Posterior cingulate gyrus (tissue), 11 donors: ENCODE measurements around the gene RIMBP3B.
"Not testable (repeated sequence)": the region's sequence is repeated elsewhere in the genome, so short reads cannot be mapped to it uniquely, and the experiment has no call there.

Source experiments
- DNase-seq, 10 donors: peaks; one replicate each; pipeline versions ENCODE4 v3.0.0 to v3.0.0-alpha.2; 2020 to 2021; ENCODE audit warnings: mixed read lengths in 3 of 10
- intact Hi-C: fragments of 100-400 bp; cut with DNase I; formaldehyde crosslinking; loops from one replicate; pipeline ENCODE4 v1.15.1; 2023

Gene RIMBP3B

DNA sequence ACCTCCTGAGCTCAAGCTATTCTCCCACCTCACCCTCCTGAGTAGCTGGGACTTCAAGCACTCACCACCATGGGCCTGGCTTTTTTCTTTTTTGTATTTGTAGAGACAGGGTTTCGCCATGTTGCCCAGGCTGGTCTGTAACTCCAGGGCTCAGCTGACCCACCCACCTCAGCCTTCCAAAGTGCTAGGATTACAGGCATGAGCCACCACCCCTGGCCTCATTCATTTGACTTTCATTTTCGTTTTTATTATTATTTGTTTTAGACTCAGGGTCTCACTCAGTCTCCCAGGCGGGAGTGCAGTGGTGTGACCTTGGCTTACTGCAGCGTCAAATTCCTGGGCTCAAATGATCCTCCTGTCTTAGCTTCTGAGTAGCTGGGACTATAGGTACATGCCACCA lies 24.2 kb downstream of the RIMBP3B start:
- DNase-seq, intact Hi-C loops: not testable (repeated sequence)

DNA sequence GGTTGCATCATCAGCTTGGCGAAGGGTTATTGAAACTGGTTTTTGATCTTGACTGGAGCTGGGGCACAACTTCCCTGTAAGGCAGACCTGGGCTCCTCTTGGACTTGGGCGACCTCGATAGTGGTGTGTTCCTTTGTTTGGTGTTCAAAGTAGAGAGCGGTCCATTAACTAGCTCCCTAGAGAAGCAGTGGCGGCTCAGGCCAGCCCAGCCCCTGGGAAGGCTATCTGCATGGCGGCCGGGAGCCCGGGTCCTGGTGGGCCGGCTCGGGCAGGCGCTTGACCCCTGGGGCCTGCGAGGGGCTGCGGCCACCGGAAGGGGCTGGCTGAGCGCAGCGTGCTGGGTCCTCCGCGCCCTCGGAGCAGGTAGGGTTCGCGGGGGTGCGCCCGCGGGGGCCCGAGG lies 32.8 kb downstream of the RIMBP3B start:
- intact Hi-C loops, result not testable (repeated sequence)

DNA sequence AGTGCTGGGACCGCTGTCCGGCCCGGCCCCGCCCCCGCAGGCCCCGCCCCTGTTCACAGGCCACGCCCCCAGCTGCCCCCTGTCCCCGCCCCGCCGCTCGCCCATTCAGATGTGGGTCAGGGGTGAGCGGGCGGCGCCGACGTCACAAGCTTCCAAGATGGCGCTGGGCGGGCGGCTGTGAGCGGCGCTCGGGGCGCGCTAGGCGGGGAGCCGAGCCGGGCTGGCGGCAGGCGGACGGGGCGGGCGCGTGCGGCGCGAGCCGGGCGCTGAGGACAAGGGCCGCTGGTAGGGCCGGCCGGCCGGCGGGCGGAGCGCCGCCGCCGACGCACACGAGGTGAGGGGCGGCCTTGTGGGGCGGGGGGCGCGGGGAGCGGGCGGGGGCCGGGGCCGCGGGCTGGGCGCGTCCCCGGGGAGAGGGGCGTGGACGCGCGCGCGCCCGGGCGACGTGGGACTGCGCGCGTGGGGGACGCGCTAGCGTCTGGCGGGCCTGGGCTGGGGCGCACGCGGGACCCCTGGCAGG lies 33.7 kb downstream of the RIMBP3B start, which contains the start of gene HIC2:
Gene HIC2 (plus strand): TSS at position 145 of the 520 bp plus-strand sequence. CDS start 25,461 bp downstream, outside the sequence.
- DNase-seq, result peak in 1 of 10 donors; percentile 25
- intact Hi-C loops, result not testable (repeated sequence)

More for the DNA sequence above, 32.8 kb downstream of the RIMBP3B start:
- peak in 1 of 10 donors; percentile 26 for DNase-seq

- peak in 7 of 10 donors; percentile 3 to 81 (median 30) for DNase-seq
- intact Hi-C loops, result not testable (repeated sequence)
These were observed 34.3 kb downstream of the RIMBP3B start for GRCh38 chr22:21417853-21418252.

DNA sequence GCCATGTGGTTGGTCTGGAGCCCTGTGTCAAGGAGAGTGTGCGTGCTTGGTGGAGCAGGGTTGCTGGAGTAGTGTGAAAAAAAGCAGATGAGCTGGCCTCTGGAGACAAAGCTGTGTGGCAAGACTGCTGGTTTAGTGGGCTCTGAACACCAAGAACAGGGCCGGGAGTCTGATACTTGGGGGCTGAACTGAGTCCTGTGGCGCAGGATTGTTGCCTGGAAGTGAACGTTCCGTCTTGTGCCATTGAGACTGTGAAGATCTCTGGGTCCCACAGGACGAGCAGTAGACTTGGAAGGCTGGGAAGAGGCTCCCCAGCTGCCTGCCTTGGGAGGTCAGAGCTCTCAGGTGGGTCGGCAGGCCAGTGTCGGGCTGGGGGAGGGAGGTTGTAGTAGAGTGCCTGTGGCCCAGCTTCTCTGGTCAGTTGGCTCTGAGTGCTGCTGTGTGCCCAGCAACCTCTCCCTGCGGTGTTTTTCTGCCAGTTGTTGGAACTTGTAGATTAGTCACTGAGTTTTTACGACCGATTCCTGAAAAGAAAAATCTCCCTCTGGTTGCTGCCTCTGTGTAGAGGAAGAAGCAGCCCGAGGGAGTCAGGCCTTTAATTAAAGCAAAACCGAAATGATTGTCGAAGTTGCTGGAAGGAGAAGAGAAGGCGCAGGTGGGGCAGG lies 35.6 kb downstream of the RIMBP3B start:
- intact Hi-C loops, result not testable (repeated sequence)
- peak in 3 of 10 donors; percentile 13 to 55 (median 43) for DNase-seq

GRCh38 chr22:21420180-21420763 lies 36.7 kb downstream of the RIMBP3B start:
- intact Hi-C loops, result not testable (repeated sequence)
- peak in 1 of 10 donors; percentile 7 for DNase-seq

DNA sequence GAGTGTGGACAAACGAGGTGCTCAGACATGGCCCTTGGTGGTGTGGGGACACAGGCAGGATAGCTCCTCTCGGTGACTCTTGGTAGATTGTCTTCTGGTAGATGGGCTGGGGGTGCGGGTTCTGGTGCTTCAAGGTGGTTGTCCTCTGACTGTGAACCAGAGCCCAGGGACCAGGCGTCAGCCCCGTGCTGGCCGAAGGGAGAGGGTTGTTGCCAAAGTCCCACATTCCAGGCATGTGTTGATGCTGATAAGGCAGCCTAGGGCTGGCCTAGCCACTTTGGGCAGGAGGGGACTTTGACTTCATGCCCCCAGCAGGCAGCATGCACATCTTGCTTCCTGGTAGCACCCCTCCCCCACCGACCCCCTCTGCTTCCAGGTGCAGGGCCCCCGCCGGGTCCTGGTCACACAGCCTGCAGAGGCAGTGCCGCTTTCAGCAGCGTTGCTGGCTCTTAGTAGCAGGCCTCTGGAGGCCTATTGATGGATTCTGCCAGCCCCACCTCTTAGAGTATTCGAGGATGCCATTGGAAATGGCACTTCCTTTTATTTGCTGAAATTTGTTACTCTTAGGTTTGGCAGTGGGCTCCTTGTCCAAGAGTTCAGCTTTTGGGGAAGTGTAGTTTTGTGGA lies 40.6 kb downstream of the RIMBP3B start:
- DNase-seq, intact Hi-C loops: not testable (repeated sequence)

- intact Hi-C loops, DNase-seq: not testable (repeated sequence)
These were observed 51.1 kb downstream of the RIMBP3B start for GRCh38 chr22:21434378-21435233.

- intact Hi-C loops, result not testable (repeated sequence)
- peak in 2 of 10 donors; percentile 69 to 74 for DNase-seq
These were observed 52.7 kb downstream of the RIMBP3B start for GRCh38 chr22:21435998-21436810.

DNA sequence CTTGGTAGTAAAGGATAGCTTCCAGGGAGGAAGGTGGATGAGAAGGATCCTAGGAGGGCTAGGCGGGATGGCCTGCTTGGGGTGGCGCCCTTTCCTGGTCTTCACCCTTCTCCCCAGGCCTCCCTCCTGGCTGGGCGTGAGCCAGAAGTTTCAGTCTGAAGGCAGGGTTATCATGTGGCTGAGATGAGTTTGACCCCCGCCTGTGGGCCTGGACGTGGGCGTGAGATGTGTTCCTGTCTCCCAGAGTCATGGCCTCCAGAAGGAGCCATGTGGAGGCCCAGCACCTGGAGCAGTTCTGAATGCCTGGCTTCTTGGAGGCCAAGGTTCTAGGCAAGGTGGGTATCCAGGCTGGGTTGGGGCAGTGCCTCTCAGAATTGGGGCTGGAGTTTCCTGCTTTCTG lies 54.5 kb downstream of the RIMBP3B start:
- intact Hi-C loops, result not testable (repeated sequence)
- peak in 2 of 10 donors; percentile 23 to 47 for DNase-seq
